BLaER1 (cell line): ENCODE data around the gene IL12RB2.

Experiments used
- H3K27ac ChIP-seq: shearing (Covaris generic); formaldehyde crosslinking; 2 replicates; pipeline ENCODE4 v1.8.1; 2022
- H3K27me3 ChIP-seq: shearing (Covaris generic); formaldehyde crosslinking; 2 replicates; pipeline ENCODE4 v1.8.1; 2022
- H3K36me3 ChIP-seq: shearing (Covaris generic); formaldehyde crosslinking; 2 replicates; pipeline ENCODE4 v1.8.1; 2022
- H3K4me1 ChIP-seq: shearing (Covaris generic); formaldehyde crosslinking; 2 replicates; pipeline ENCODE4 v1.8.1; 2022
- H3K4me2 ChIP-seq: shearing (Covaris generic); formaldehyde crosslinking; 2 replicates; pipeline ENCODE4 v1.8.1; 2022
- H3K4me3 ChIP-seq: shearing (Covaris generic); formaldehyde crosslinking; 2 replicates; pipeline ENCODE4 v1.8.1; 2022
- H3K9ac ChIP-seq: shearing (Covaris generic); formaldehyde crosslinking; 2 replicates; pipeline ENCODE4 v1.8.1; 2022
- H3K9me3 ChIP-seq: shearing (Covaris generic); formaldehyde crosslinking; 2 replicates; pipeline ENCODE4 v1.8.1; 2022
- H4K20me1 ChIP-seq: shearing (Covaris generic); formaldehyde crosslinking; 2 replicates; pipeline ENCODE4 v1.8.1; 2022
- Cebpa-rat ChIP-seq: shearing (Covaris generic); IDR thresholded peaks from 2 replicates; pipeline ENCODE4 v1.8.1; 2022

IL12RB2 gene

DNA sequence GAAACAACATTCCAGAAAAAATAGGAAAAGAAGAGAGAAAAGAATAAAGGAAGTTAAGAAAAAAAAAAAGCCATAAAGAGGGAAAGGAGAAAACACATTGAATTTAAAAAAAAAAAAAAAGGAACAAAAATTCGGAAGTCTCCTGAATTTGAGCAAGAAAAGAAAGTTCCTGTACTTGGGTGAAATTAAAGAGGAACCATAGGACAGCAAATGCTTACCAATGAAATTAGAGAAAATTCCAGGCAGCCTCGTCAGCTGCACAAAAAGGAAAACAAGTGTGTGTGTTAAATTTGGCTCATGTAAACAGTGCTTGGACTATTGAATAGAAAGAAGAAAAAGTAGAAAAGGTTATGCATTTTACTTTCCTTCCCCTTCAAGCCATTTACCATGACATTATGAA, 4.9 kb downstream of the IL12RB2 start:
- Histone ChIP-seq H3K4me2 (peak overlapping the region; percentile 82), H3K4me1 (peaks cover 90% of the 10 kb centered on the region), H4K20me1 (no peaks in the 10 kb centered on the region), H3K9ac (no peak overlapping the region; the same call in 1 of the 2 replicates), H3K27ac (peak overlapping the region; percentile 95), H3K27me3 (no peaks in the 10 kb centered on the region), H3K36me3 (peaks cover 20% of the 10 kb centered on the region), H3K9me3 (no peaks in the 10 kb centered on the region), H3K4me3 (peak overlapping the region; percentile 89; the same call in 1 of the 2 replicates)
- no peak for TF ChIP-seq Cebpa-rat

DNA sequence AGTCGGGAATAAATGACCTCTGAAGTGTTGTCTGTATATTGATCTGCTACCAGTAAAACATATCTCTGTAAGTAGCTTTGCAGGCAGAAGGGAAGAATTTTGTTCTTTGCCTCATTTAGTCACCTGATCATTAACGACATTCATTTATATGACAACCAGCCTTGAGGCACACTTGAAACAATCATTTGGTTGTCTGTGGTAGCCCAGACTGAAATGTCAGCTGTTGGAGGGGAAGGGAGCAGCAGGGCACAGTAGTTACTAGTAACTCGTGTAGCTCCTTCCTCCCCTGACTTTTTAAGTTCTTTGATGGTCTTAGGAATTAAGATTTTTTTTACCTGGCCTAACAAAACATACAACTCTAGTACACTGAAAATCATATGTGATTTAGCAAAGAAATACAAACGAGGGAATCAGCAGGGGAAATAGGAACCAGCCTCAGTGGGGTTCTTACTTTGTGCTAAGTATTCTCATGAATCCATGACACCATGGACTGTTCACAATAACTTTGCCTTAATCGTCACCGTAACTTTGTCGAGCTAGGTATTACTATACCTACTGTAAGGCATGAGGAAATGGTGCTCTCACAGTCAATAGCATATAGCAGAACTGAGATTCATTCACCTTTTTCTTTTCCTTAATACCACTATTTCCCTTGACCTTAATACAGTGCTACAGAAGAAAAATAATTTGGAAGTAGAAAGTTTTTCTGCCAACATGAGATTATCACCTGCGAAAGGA, 6.4 kb downstream of the IL12RB2 start:
- TF ChIP-seq Cebpa-rat: no peak
- H3K9ac ChIP-seq: peak overlapping the region; percentile 52
- H3K27ac ChIP-seq: peak overlapping the region; percentile 95
- peaks cover 97% of the 10 kb centered on the region for H3K4me1 ChIP-seq
- no peaks in the 10 kb centered on the region for H3K27me3 ChIP-seq
- H3K36me3 ChIP-seq: peaks cover 35% of the 10 kb centered on the region
- peaks cover 5% of the 10 kb centered on the region; the same call in 1 of the 2 replicates for H3K9me3 ChIP-seq
- H3K4me3 ChIP-seq: peak overlapping the region; percentile 53
- H3K4me2 ChIP-seq: peak overlapping the region; percentile 82
- H4K20me1 ChIP-seq: no peaks in the 10 kb centered on the region

DNA sequence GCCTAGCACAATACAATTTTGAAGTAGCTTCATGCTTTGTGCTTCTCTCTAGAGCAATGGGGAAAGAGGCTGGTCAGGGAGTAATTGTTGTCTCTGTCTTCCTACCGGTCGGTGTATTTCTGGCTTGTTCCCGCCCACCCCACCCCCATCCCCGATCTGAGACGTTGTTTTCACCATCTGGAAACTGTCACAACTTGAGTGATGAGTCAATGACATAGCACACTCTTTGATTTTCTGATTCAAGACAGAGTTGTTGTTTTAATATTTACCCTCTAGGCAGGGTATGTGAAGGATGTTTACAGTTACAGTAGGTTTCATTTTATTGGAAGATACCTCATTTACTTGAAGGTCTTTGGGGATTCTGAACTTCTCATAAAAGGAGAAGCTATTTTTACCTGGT, 7.0 kb downstream of the IL12RB2 start:
- TF ChIP-seq Cebpa-rat: no peak
- Histone ChIP-seq H3K9me3 (peaks cover 7% of the 10 kb centered on the region; the same call in 1 of the 2 replicates), H3K4me1 (peaks cover 96% of the 10 kb centered on the region), H3K36me3 (peaks cover 40% of the 10 kb centered on the region), H3K4me3 (peak overlapping the region; percentile 53), H3K9ac (peak overlapping the region; percentile 52), H3K27me3 (no peaks in the 10 kb centered on the region), H4K20me1 (peaks cover 4% of the 10 kb centered on the region; the same call in 1 of the 2 replicates), H3K27ac (peak overlapping the region; percentile 95), H3K4me2 (peak overlapping the region; percentile 82)

GRCh38 chr1:67316180-67316902, 8.7 kb downstream of the IL12RB2 start:
- Histone ChIP-seq H3K4me2 (peak overlapping the region; percentile 82), H3K9me3 (peaks cover 9% of the 10 kb centered on the region), H4K20me1 (peaks cover 5% of the 10 kb centered on the region; the same call in 1 of the 2 replicates), H3K36me3 (peaks cover 55% of the 10 kb centered on the region), H3K4me1 (peaks cover 87% of the 10 kb centered on the region), H3K27ac (peak overlapping the region; percentile 72), H3K9ac (peak overlapping the region; percentile 44), H3K27me3 (no peaks in the 10 kb centered on the region), H3K4me3 (no peak overlapping the region)
- no peak for TF ChIP-seq Cebpa-rat

DNA sequence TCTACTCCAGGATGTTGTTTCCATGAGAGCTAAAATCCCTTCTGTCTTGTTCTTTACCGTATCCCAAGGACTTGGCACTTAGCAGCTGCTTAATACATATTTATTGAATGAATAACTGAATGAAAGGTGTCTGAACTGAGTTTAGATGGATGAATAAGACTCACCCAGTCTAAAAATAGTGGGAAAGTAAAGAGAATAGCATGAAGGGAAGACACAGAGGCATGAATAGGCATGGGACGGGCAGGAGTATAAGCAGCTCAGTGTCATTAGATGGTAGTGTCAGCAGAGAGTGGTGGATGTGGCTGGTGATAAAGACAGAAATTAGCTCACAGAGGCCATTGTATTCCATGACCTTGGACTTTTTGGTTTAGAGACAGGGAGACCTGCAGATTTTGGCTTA, 9.2 kb downstream of the IL12RB2 start:
- Histone ChIP-seq H3K4me2 (peak overlapping the region; percentile 82), H3K4me3 (no peak overlapping the region), H3K9me3 (peaks cover 9% of the 10 kb centered on the region), H3K4me1 (peaks cover 81% of the 10 kb centered on the region), H3K27ac (peak overlapping the region; percentile 72), H3K27me3 (no peaks in the 10 kb centered on the region), H3K36me3 (peaks cover 60% of the 10 kb centered on the region), H3K9ac (peak overlapping the region; percentile 44; the same call in 1 of the 2 replicates), H4K20me1 (peaks cover 6% of the 10 kb centered on the region; the same call in 1 of the 2 replicates)
- TF ChIP-seq Cebpa-rat: no peak

DNA sequence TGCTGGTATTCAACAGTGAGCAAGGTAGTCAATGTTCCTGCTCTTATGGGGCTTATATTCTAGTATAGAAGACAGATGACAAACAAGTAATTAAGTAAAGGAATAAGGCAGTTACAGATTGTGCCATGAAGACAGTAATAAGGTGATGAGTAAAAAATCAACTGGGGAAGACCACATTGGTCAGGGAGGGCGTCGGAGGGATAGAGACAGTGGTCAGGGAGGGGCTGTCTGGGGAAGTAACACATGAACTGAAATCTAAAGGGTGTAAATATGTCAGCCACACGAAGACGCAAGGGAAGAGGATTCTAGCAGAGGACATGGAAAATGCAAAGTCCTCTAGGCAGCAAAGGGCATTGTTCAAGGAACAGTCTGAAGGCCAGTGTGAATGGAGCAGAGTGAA, 10.1 kb downstream of the IL12RB2 start:
- no peak for TF ChIP-seq Cebpa-rat
- Histone ChIP-seq H3K4me1 (peaks cover 72% of the 10 kb centered on the region), H3K9me3 (peaks cover 9% of the 10 kb centered on the region), H4K20me1 (peaks cover 12% of the 10 kb centered on the region; the same call in 1 of the 2 replicates), H3K4me2 (peak overlapping the region; percentile 82), H3K9ac (no peak overlapping the region), H3K27me3 (no peaks in the 10 kb centered on the region), H3K27ac (peak overlapping the region; percentile 36; the same call in 1 of the 2 replicates), H3K36me3 (peaks cover 69% of the 10 kb centered on the region), H3K4me3 (no peak overlapping the region)

DNA sequence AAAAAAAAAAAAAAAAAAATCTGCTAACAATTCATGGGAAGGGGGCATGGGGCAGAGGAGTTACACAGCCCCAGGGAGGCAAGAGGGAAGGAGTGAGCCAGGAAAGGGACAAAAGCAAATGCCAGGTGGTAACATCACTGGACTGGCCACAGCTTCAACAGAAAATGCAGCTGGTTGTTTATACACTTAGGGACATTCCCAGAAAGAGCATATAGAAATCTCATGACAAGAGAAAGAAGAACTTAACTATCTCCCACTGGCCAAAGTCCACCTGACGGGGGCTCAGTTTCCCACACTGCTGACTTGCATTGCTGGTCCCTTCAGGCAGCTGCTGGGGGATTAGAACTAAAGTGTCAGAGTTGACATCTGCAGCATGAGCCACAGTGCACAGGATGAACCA, 14.8 kb downstream of the IL12RB2 start:
- Histone ChIP-seq H3K4me1 (peaks cover 28% of the 10 kb centered on the region), H4K20me1 (peaks cover 14% of the 10 kb centered on the region; the same call in 1 of the 2 replicates), H3K4me3 (no peak overlapping the region), H3K27ac (no peak overlapping the region), H3K4me2 (no peak overlapping the region), H3K9ac (no peak overlapping the region), H3K9me3 (peaks cover 9% of the 10 kb centered on the region), H3K27me3 (no peaks in the 10 kb centered on the region), H3K36me3 (peaks cover 98% of the 10 kb centered on the region)
- TF ChIP-seq Cebpa-rat: no peak

- no peak overlapping the region for H3K27ac ChIP-seq
- H3K4me3 ChIP-seq: no peak overlapping the region
- H3K4me1 ChIP-seq: peaks cover 21% of the 10 kb centered on the region
- H3K36me3 ChIP-seq: peaks cover 98% of the 10 kb centered on the region
- H3K27me3 ChIP-seq: no peaks in the 10 kb centered on the region
- H3K4me2 ChIP-seq: no peak overlapping the region
- H4K20me1 ChIP-seq: peaks cover 14% of the 10 kb centered on the region; the same call in 1 of the 2 replicates
- no peak overlapping the region for H3K9ac ChIP-seq
- no peak for TF ChIP-seq Cebpa-rat
- peaks cover 6% of the 10 kb centered on the region for H3K9me3 ChIP-seq
These were observed 15.4 kb downstream of the IL12RB2 start for GRCh38 chr1:67323087-67323486.

DNA sequence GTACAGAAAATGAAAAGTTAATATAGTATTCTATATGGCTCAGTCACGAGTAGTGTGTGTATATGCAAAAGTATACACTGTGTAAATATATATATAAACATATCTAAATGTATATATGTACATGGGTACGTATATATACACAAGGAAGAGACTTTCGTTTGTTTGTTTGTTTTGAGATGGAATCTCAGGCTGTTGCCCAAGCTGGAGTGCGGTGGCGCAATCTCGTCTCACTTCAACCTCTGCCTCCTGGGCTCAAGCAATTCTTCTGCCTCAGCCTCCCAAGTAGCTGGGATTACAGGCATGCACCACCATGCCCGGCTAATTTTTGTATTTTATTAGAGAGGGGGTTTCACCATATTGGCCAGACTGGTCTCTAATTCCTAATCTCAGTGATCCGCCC, 16.4 kb downstream of the IL12RB2 start:
- TF ChIP-seq Cebpa-rat: no peak
- no peaks in the 10 kb centered on the region for H3K27me3 ChIP-seq
- H3K4me2 ChIP-seq: no peak overlapping the region
- no peak overlapping the region for H3K9ac ChIP-seq
- 0 out of 2 replicates have a peak, but pooled peaks cover 12% of the 10 kb centered on the region for H3K4me1 ChIP-seq
- no peak overlapping the region for H3K27ac ChIP-seq
- peaks cover 4% of the 10 kb centered on the region; the same call in 1 of the 2 replicates for H3K9me3 ChIP-seq
- H4K20me1 ChIP-seq: peaks cover 14% of the 10 kb centered on the region; the same call in 1 of the 2 replicates
- H3K4me3 ChIP-seq: no peak overlapping the region
- peaks cover 98% of the 10 kb centered on the region for H3K36me3 ChIP-seq
